HG03159 (cell line): ENCODE data around the gene GPR33.
"Not testable (repeated sequence)": the region's sequence is repeated elsewhere in the genome, so short reads cannot be mapped to it uniquely, and the experiment has no call there.

Experiments used
- ATAC-seq: cut with Tn5 transposase; IDR thresholded peaks from one replicate; pipeline ENCODE4 v1.9.1; 2021; ENCODE audit warnings: mild to moderate bottlenecking, moderate library complexity; ENCODE audit not compliant: unreplicated experiment

Gene GPR33

GRCh38 chr14:31462450-31462849, 25.4 kb downstream of the GPR33 start:
- not testable (repeated sequence) for ATAC-seq

GRCh38 chr14:31461545-31461944, 26.3 kb downstream of the GPR33 start:
- ATAC-seq, result no peak

GRCh38 chr14:31457665-31458659, 29.9 kb downstream of the GPR33 start:
- no peak for ATAC-seq

GRCh38 chr14:31456841-31457664, 30.8 kb downstream of the GPR33 start, which contains the start of gene DTD2:
DTD2 (minus strand) TSS chr14:31457506; CDS start chr14:31457393, 113 bp downstream.
- peak; percentile 95 for ATAC-seq

- peak; percentile 63 for ATAC-seq
Observed at GRCh38 chr14:31449971-31450610, 37.7 kb downstream of the GPR33 start.

DNA sequence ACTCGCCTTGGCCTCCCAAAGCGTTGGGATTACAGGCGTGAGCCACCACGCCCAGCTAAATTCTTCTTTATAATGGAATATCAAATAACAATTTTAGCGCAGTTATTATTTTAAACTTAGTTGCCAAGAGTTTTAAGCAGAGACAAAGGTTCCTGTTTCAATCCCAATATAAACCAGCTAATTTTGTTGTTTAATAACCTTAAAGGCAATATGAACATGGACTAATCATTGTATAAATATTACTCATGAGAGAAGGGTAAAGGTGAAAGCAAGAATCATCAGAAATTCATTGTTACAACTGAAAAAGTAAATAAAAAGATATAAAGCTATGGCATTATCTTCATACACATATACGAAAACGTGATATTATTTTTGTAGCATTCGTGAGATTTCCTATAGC, 38.7 kb downstream of the GPR33 start:
- no peak for ATAC-seq

DNA sequence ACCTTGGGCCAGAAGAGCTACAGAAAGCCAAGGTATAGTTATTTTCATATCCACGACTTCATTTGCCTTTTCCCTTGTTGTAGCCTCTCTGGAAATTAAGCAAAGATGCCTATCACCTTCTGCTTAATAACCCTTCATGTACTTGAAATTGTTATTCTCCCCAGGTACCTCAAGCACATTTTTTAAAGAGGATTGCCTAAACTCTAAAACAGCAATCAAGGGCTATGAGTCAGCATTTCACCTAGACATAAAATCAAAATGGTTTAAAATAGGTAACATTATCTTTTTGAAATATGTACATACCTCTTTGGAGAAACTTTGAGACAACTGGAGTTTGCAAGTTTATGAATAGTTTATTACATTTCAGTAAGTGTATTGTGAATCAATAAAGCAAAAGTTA, 42.1 kb downstream of the GPR33 start:
- ATAC-seq, result no peak

DNA sequence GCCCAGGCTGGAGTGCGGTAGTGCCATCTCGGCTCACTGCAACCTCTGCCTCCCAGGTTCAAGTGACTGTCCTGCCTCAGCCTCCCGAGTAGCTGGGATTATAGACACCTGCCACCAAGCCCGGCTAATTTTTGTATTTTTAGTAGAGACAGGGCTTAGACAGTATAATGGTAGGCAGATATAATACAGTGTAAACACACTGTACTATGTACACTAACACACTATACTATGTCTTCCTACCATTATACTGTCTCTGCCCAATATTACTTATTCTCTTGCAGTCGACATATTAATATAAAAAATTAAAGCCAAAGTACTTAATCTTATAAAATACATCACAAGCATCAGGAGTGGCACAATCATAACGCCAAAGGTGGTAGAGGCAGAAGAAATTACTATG, 45.6 kb downstream of the GPR33 start:
- no peak for ATAC-seq

DNA sequence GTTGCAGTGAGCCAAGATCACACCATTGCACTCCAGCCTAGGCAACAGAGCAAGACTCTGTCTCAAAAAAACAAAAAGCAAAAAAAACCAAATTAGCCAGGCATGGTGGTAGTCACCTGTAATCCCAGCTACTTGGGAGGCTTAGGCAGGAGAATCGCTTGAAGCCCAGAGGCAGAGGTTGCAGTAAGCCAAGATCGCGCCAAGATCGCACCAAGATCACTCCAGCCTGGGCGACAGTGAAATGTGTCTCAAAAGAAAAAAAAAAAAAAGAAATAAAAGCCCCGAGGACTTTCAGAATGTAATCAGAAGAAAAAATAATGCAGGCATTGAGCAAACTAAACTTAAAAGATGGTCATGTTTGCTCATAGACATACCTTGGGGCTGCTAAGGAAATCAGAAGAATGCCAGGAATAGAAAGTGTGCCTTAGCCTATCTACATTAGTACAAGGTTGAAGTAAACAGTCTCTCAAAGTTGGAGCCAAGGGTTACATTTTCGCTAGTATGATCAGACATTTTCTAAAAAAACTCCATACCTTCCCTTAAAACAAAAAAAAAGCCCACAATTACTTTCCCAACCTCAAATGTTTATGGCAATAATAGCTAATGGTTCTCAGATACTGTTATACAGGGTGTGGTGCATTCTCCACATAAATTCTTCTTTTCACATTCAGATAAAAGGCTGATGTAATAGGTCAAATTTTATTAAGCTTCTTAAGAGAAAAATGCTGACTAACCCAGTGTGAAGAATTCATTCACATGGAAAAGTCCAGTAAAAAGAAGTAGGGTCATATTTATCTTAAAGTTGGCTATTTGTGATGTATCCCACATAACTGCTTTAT, 46.3 kb downstream of the GPR33 start:
- no peak for ATAC-seq

DNA sequence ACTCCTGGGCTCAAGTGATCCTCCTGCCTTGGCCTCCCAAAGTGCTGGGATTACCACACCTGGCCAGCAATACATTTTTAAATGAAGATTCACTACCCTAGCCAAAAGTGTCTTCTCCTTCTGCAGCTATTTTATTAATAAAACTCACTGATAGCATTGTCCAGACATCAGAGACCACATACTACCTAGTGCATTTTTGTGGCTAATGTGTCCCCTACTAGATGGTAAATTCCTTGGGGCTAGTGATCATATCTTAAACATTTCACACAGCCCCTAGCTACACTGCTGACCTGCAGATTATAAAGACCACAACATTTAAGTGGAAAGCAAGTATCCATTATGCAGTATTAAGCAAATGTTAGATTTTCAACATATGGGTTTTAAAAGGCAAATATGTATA, 47.6 kb downstream of the GPR33 start:
- no peak for ATAC-seq

- ATAC-seq, result no peak
Observed at GRCh38 chr14:31439561-31439960, 48.3 kb downstream of the GPR33 start.

GRCh38 chr14:31437045-31437691, 50.7 kb downstream of the GPR33 start:
- not testable (repeated sequence) for ATAC-seq

DNA sequence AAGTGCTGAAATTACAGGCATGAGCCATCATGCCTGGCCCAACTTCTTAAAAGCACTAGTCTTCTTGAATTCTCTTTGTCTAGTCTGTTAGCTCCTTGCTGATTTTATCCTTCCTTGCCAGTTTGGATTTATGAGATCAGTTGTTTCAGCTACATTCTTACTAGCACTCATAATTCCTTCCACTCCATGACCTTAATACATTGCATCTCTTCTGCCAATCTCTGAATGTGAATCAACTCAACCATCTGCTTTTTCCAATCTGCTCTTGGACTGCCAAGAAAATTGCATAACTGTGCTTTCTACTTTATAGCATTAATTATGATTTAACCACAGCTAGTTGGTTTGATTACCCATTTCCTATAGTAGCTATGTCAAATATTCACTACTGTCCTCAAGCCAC, 52.6 kb downstream of the GPR33 start:
- ATAC-seq, result no peak
